Middle frontal gyrus (tissue), 1 donor: ENCODE data around the gene CTSZ.
A peak's percentile ranks its signal among the peaks of the same experiment; 100 is the strongest.
"Not testable (repeated sequence)": the region's sequence is repeated elsewhere in the genome, so short reads cannot be mapped to it uniquely, and the experiment has no call there.

ENCODE experiments used
- DNase-seq: peaks from one replicate; pipeline ENCODE4 v3.0.0-alpha.2; 2015; ENCODE audit warnings: low spot score; ENCODE audit errors: extremely low spot score

Gene CTSZ

GRCh38 chr20:58982406-58983114, 24.5 kb downstream of the CTSZ start:
- DNase-seq: no peak

GRCh38 chr20:58981628-58982364, 25.3 kb downstream of the CTSZ start:
- DNase-seq: no peak

GRCh38 chr20:58980711-58981627, 26.1 kb downstream of the CTSZ start, which contains the start of gene NELFCD:
TSS of gene NELFCD (plus strand) at chr20:58981256. CDS start at chr20:58981310, 54 bp downstream.
- peak; percentile 73 for DNase-seq

- DNase-seq: no peak
Measured at GRCh38 chr20:58978351-58979190, 28.5 kb downstream of the CTSZ start.

- DNase-seq: no peak
Measured at GRCh38 chr20:58976061-58976730, 30.9 kb downstream of the CTSZ start.

GRCh38 chr20:58975353-58975752, 31.7 kb downstream of the CTSZ start:
- DNase-seq: no peak

- DNase-seq: no peak
Measured at GRCh38 chr20:58973866-58974265, 33.2 kb downstream of the CTSZ start.

GRCh38 chr20:58973179-58973578, 33.9 kb downstream of the CTSZ start:
- DNase-seq: no peak

GRCh38 chr20:58971429-58971828, 35.6 kb downstream of the CTSZ start:
- DNase-seq: no peak

- no peak for DNase-seq
Measured at GRCh38 chr20:58970146-58970545, 36.9 kb downstream of the CTSZ start.

GRCh38 chr20:58969439-58969838, 37.6 kb downstream of the CTSZ start:
- no peak for DNase-seq

GRCh38 chr20:58967652-58968429, 39.2 kb downstream of the CTSZ start:
- DNase-seq: no peak

- no peak for DNase-seq
Measured at GRCh38 chr20:58965270-58966064, 41.6 kb downstream of the CTSZ start.

GRCh38 chr20:58963922-58964321, 43.1 kb downstream of the CTSZ start:
- DNase-seq: not testable (repeated sequence)

GRCh38 chr20:58963060-58963584, 43.9 kb downstream of the CTSZ start:
- no peak for DNase-seq

GRCh38 chr20:58959652-58960051, 47.4 kb downstream of the CTSZ start:
- DNase-seq: no peak

GRCh38 chr20:58956078-58956477, 51.0 kb downstream of the CTSZ start:
- no peak for DNase-seq

GRCh38 chr20:58953050-58953449, 54.0 kb downstream of the CTSZ start:
- DNase-seq: no peak
